ENCODE measurements around the gene RABEPK. TPM values are rescaled to one million over a fixed set of nuclear protein-coding genes. Genes with fewer than 3 reads are reported as not detected.
"Not testable (repeated sequence)": the region's sequence is repeated elsewhere in the genome, so short reads cannot be mapped to it uniquely, and the experiment has no call there.

RABEPK gene
- total RNA-seq, 3 donors from 2014 or later, result 44.7 to 63.8 (median 55.4) TPM

GRCh38 chr9:125181756-125182155, 18.6 kb upstream of the RABEPK start:
- H3K4me3 Mint-ChIP-seq; H3K9me3 Mint-ChIP-seq; DNase-seq; ATAC-seq; H3K27me3 Mint-ChIP-seq (ENCODE audit: low read depth): not testable (repeated sequence)
- Mint-ChIP-seq H3K36me3 (ENCODE audit: insufficient read depth) (peaks cover 29% of the 10 kb centered on the region), H3K4me1 (ENCODE audit: low read depth) (peaks cover 57% of the 10 kb centered on the region)

- no peak overlapping the region for H3K4me3 Mint-ChIP-seq
- H3K27me3 Mint-ChIP-seq (ENCODE audit: low read depth), result no peaks in the 10 kb centered on the region
- DNase-seq, result no peak
- H3K4me1 Mint-ChIP-seq (ENCODE audit: low read depth), result peaks cover 62% of the 10 kb centered on the region
- ATAC-seq, result no peak
- peaks cover 25% of the 10 kb centered on the region for H3K36me3 Mint-ChIP-seq (ENCODE audit: insufficient read depth)
- H3K9me3 Mint-ChIP-seq, result peaks cover 4% of the 10 kb centered on the region
These were observed 17.3 kb upstream of the RABEPK start for GRCh38 chr9:125183054-125183453.

- peaks cover 24% of the 10 kb centered on the region for H3K36me3 Mint-ChIP-seq (ENCODE audit: insufficient read depth)
- H3K27me3 Mint-ChIP-seq (ENCODE audit: low read depth), result no peaks in the 10 kb centered on the region
- DNase-seq, result no peak
- no peak for ATAC-seq
- peaks cover 59% of the 10 kb centered on the region for H3K4me1 Mint-ChIP-seq (ENCODE audit: low read depth)
- peaks cover 4% of the 10 kb centered on the region for H3K9me3 Mint-ChIP-seq
- no peak overlapping the region for H3K4me3 Mint-ChIP-seq
These were observed 16.8 kb upstream of the RABEPK start for GRCh38 chr9:125183561-125183960.

GRCh38 chr9:125189011-125189360, 11.4 kb upstream of the RABEPK start:
- no peaks in the 10 kb centered on the region for H3K27me3 Mint-ChIP-seq (ENCODE audit: low read depth)
- peaks cover 50% of the 10 kb centered on the region for H3K4me1 Mint-ChIP-seq (ENCODE audit: low read depth)
- peak; percentile 8 for DNase-seq
- H3K4me3 Mint-ChIP-seq, result peak overlapping the region; percentile 93
- no peaks in the 10 kb centered on the region for H3K9me3 Mint-ChIP-seq
- ATAC-seq, result peak; percentile 9 to 25
- peaks cover 3% of the 10 kb centered on the region for H3K36me3 Mint-ChIP-seq (ENCODE audit: insufficient read depth)

- peak; percentile 92 to 96 for ATAC-seq
- Mint-ChIP-seq H3K36me3 (ENCODE audit: insufficient read depth) (peaks cover 3% of the 10 kb centered on the region), H3K4me1 (ENCODE audit: low read depth) (peaks cover 54% of the 10 kb centered on the region)
These were observed 10.7 kb upstream of the RABEPK start, which contains the start of gene PPP6C for GRCh38 chr9:125189361-125190289. TSS of gene PPP6C (minus strand) at chr9:125189803. CDS start at chr9:125189718, 85 bp downstream.

GRCh38 chr9:125190361-125190801, 10.0 kb upstream of the RABEPK start:
- peak overlapping the region; percentile 93 for H3K4me3 Mint-ChIP-seq
- ATAC-seq, result peak in 1 of 2 donors; percentile 3
- peaks cover 60% of the 10 kb centered on the region for H3K4me1 Mint-ChIP-seq (ENCODE audit: low read depth)
- H3K9me3 Mint-ChIP-seq, result no peaks in the 10 kb centered on the region
- no peaks in the 10 kb centered on the region for H3K36me3 Mint-ChIP-seq (ENCODE audit: insufficient read depth)
- DNase-seq, result no peak
- H3K27me3 Mint-ChIP-seq (ENCODE audit: low read depth), result no peaks in the 10 kb centered on the region

More at GRCh38 chr9:125189361-125190289, 10.7 kb upstream of the RABEPK start, which contains the start of gene PPP6C:
- peak within 1 kb of the TSS; percentile 93 for H3K4me3 Mint-ChIP-seq
- no peaks in the 10 kb centered on the region for H3K27me3 Mint-ChIP-seq (ENCODE audit: low read depth)
- peak; percentile 96 for DNase-seq
- no peaks in the 10 kb centered on the region for H3K9me3 Mint-ChIP-seq

- not testable (repeated sequence) for H3K9me3 Mint-ChIP-seq; H3K27me3 Mint-ChIP-seq (ENCODE audit: low read depth); ATAC-seq; H3K36me3 Mint-ChIP-seq (ENCODE audit: insufficient read depth); DNase-seq
- peaks cover 60% of the 10 kb centered on the region for H3K4me1 Mint-ChIP-seq (ENCODE audit: low read depth)
- H3K4me3 Mint-ChIP-seq, result peak overlapping the region; percentile 60
These were observed 5.9 kb upstream of the RABEPK start for GRCh38 chr9:125194466-125194865.

GRCh38 chr9:125195591-125195990, 4.8 kb upstream of the RABEPK start:
- H3K4me1 Mint-ChIP-seq (ENCODE audit: low read depth), result peaks cover 57% of the 10 kb centered on the region
- not testable (repeated sequence) for ATAC-seq; H3K9me3 Mint-ChIP-seq; H3K36me3 Mint-ChIP-seq (ENCODE audit: insufficient read depth); DNase-seq; H3K4me3 Mint-ChIP-seq; H3K27me3 Mint-ChIP-seq (ENCODE audit: low read depth)

- Mint-ChIP-seq H3K27me3 (ENCODE audit: low read depth) (no peaks in the 10 kb centered on the region), H3K9me3 (no peaks in the 10 kb centered on the region), H3K36me3 (ENCODE audit: insufficient read depth) (peaks cover 28% of the 10 kb centered on the region), H3K4me1 (ENCODE audit: low read depth) (peaks cover 13% of the 10 kb centered on the region), H3K4me3 (no peak overlapping the region)
- no peak for DNase-seq
- ATAC-seq, result no peak
These were observed 2.7 kb downstream of the RABEPK start for GRCh38 chr9:125202846-125203618.

- H3K4me1 Mint-ChIP-seq (ENCODE audit: low read depth), result peaks cover 10% of the 10 kb centered on the region
- H3K36me3 Mint-ChIP-seq (ENCODE audit: insufficient read depth), result peaks cover 32% of the 10 kb centered on the region
- no peaks in the 10 kb centered on the region for H3K9me3 Mint-ChIP-seq
- no peaks in the 10 kb centered on the region for H3K27me3 Mint-ChIP-seq (ENCODE audit: low read depth)
- no peak overlapping the region for H3K4me3 Mint-ChIP-seq
- no peak for ATAC-seq
- DNase-seq, result no peak
These were observed 4.1 kb downstream of the RABEPK start for GRCh38 chr9:125204477-125204876.

- no peaks in the 10 kb centered on the region for H3K4me1 Mint-ChIP-seq (ENCODE audit: low read depth)
- no peak for ATAC-seq
These were observed 13.8 kb downstream of the RABEPK start for GRCh38 chr9:125214186-125214585.

GRCh38 chr9:125218621-125219020, 18.3 kb downstream of the RABEPK start:
- H3K9me3 Mint-ChIP-seq, result no peaks in the 10 kb centered on the region

More at GRCh38 chr9:125214186-125214585, 13.8 kb downstream of the RABEPK start:
- Mint-ChIP-seq H3K36me3 (ENCODE audit: insufficient read depth) (peaks cover 21% of the 10 kb centered on the region), H3K9me3 (no peaks in the 10 kb centered on the region), H3K4me3 (no peak overlapping the region), H3K27me3 (ENCODE audit: low read depth) (no peaks in the 10 kb centered on the region)
- no peak for DNase-seq

GRCh38 chr9:125224858-125225257, 24.5 kb downstream of the RABEPK start:
- not testable (repeated sequence) for H3K4me1 Mint-ChIP-seq (ENCODE audit: low read depth); H3K27me3 Mint-ChIP-seq (ENCODE audit: low read depth); H3K9me3 Mint-ChIP-seq; ATAC-seq; H3K4me3 Mint-ChIP-seq; DNase-seq
- peaks cover 13% of the 10 kb centered on the region for H3K36me3 Mint-ChIP-seq (ENCODE audit: insufficient read depth)

More at GRCh38 chr9:125218621-125219020, 18.3 kb downstream of the RABEPK start:
- DNase-seq, result no peak
- Mint-ChIP-seq H3K36me3 (ENCODE audit: insufficient read depth) (peaks cover 15% of the 10 kb centered on the region), H3K27me3 (ENCODE audit: low read depth) (no peaks in the 10 kb centered on the region), H3K4me1 (ENCODE audit: low read depth) (no peaks in the 10 kb centered on the region), H3K4me3 (no peak overlapping the region)
- ATAC-seq, result no peak

- DNase-seq, result no peak
- no peak for ATAC-seq
- no peak overlapping the region for H3K4me3 Mint-ChIP-seq
- no peaks in the 10 kb centered on the region for H3K27me3 Mint-ChIP-seq (ENCODE audit: low read depth)
- peaks cover 14% of the 10 kb centered on the region for H3K36me3 Mint-ChIP-seq (ENCODE audit: insufficient read depth)
- no peaks in the 10 kb centered on the region for H3K4me1 Mint-ChIP-seq (ENCODE audit: low read depth)
- no peaks in the 10 kb centered on the region for H3K9me3 Mint-ChIP-seq
These were observed 27.4 kb downstream of the RABEPK start for GRCh38 chr9:125227761-125228160.

Data from activated T-cell treated with anti-CD3 and anti-CD28 coated beads, Interleukin-2, amount 50 U/mL, for 4 hours (primary cell).